ENCODE measurements around the gene TSC22D2. TPM values are rescaled to one million over a fixed set of nuclear protein-coding genes. Genes with fewer than 3 reads are reported as not detected.

Gene TSC22D2
- polyA plus RNA-seq, 4 donors: 49.4 to 71.0 (median 61.2) TPM

- DNase-seq (ENCODE audit: low read depth in 4 of 4, low spot score in 3 of 4): no peak
Measured at GRCh38 chr3:150411106-150411460, 3.0 kb downstream of the TSC22D2 start.

GRCh38 chr3:150411546-150411945, 3.4 kb downstream of the TSC22D2 start:
- no peak for DNase-seq (ENCODE audit: low read depth in 4 of 4, low spot score in 3 of 4)

- DNase-seq (ENCODE audit: low read depth in 4 of 4, low spot score in 3 of 4): no peak
Measured at GRCh38 chr3:150411976-150412375, 3.9 kb downstream of the TSC22D2 start.

GRCh38 chr3:150412561-150413231, 4.6 kb downstream of the TSC22D2 start:
- DNase-seq (ENCODE audit: low read depth in 4 of 4, low spot score in 3 of 4): no peak

- DNase-seq (ENCODE audit: low read depth in 4 of 4, low spot score in 3 of 4): no peak
Measured at GRCh38 chr3:150414258-150414657, 6.2 kb downstream of the TSC22D2 start.

- DNase-seq (ENCODE audit: low read depth in 4 of 4, low spot score in 3 of 4): no peak
Measured at GRCh38 chr3:150414959-150415358, 6.9 kb downstream of the TSC22D2 start.

GRCh38 chr3:150419076-150419868, 11.2 kb downstream of the TSC22D2 start:
- no peak for DNase-seq (ENCODE audit: low read depth in 4 of 4, low spot score in 3 of 4)

- no peak for DNase-seq (ENCODE audit: low read depth in 4 of 4, low spot score in 3 of 4)
Measured at GRCh38 chr3:150419959-150420358, 11.9 kb downstream of the TSC22D2 start.

- no peak for DNase-seq (ENCODE audit: low read depth in 4 of 4, low spot score in 3 of 4)
Measured at GRCh38 chr3:150421256-150421655, 13.2 kb downstream of the TSC22D2 start.

GRCh38 chr3:150421799-150422548, 13.9 kb downstream of the TSC22D2 start:
- no peak for DNase-seq (ENCODE audit: low read depth in 4 of 4, low spot score in 3 of 4)

- no peak for DNase-seq (ENCODE audit: low read depth in 4 of 4, low spot score in 3 of 4)
Measured at GRCh38 chr3:150422907-150423306, 14.8 kb downstream of the TSC22D2 start.

- DNase-seq (ENCODE audit: low read depth in 4 of 4, low spot score in 3 of 4): no peak
Measured at GRCh38 chr3:150423761-150424160, 15.7 kb downstream of the TSC22D2 start.

GRCh38 chr3:150426292-150426691, 18.2 kb downstream of the TSC22D2 start:
- DNase-seq (ENCODE audit: low read depth in 4 of 4, low spot score in 3 of 4): no peak

- no peak for DNase-seq (ENCODE audit: low read depth in 4 of 4, low spot score in 3 of 4)
Measured at GRCh38 chr3:150428562-150428961, 20.5 kb downstream of the TSC22D2 start.

- DNase-seq (ENCODE audit: low read depth in 4 of 4, low spot score in 3 of 4): no peak
Measured at GRCh38 chr3:150429767-150430671, 21.9 kb downstream of the TSC22D2 start.

- DNase-seq (ENCODE audit: low read depth in 4 of 4, low spot score in 3 of 4): no peak
Measured at GRCh38 chr3:150433347-150433746, 25.2 kb downstream of the TSC22D2 start.

- DNase-seq (ENCODE audit: low read depth in 4 of 4, low spot score in 3 of 4): no peak
Measured at GRCh38 chr3:150434234-150434633, 26.1 kb downstream of the TSC22D2 start.

GRCh38 chr3:150436161-150436560, 28.1 kb downstream of the TSC22D2 start:
- DNase-seq (ENCODE audit: low read depth in 4 of 4, low spot score in 3 of 4): no peak

GRCh38 chr3:150439657-150440056, 31.6 kb downstream of the TSC22D2 start:
- no peak for DNase-seq (ENCODE audit: low read depth in 4 of 4, low spot score in 3 of 4)

- no peak for DNase-seq (ENCODE audit: low read depth in 4 of 4, low spot score in 3 of 4)
Measured at GRCh38 chr3:150443331-150443741, 35.2 kb downstream of the TSC22D2 start.

All from left renal pelvis (tissue), 4 donors.